ENCODE results near the gene TBL1X.

The TBL1X gene

GRCh38 chrX:9614016-9614415 lies 149.2 kb downstream of the TBL1X start:
- no peak overlapping the region for H3K4me2 ChIP-seq (ENCODE audit: low read length)
- peaks cover 13% of the 10 kb centered on the region for H3K4me1 ChIP-seq (ENCODE audit: low read length)
- no peaks in the 10 kb centered on the region for H3K27me3 ChIP-seq (ENCODE audit: low read depth, low read length)
- no peaks in the 10 kb centered on the region for H3K9me3 ChIP-seq (ENCODE audit: insufficient read depth, low read length)
- peaks cover 22% of the 10 kb centered on the region for H4K20me1 ChIP-seq (ENCODE audit: insufficient read depth, low read length)
- TF ChIP-seq EZH2phosphoT487 (IDR thresholded peaks at IDR 0.05; ENCODE audit: low read depth), result no peak
- TF ChIP-seq CTCF (IDR thresholded peaks at IDR 0.05; ENCODE audit: low read depth, low read length), result no peak
- H3K4me3 ChIP-seq (ENCODE audit: low read length), result no peak overlapping the region
- no peaks in the 10 kb centered on the region for H3K79me2 ChIP-seq (ENCODE audit: low read length)
- H3K27ac ChIP-seq (ENCODE audit: low read length), result no peak overlapping the region
- no peak overlapping the region for H2AFZ ChIP-seq (ENCODE audit: low read depth, low read length)
- H3K9ac ChIP-seq (ENCODE audit: low read length), result no peak overlapping the region
- H3K36me3 ChIP-seq (replicated peaks; ENCODE audit: low read depth, low read length), result no peaks in the 10 kb centered on the region

- H3K36me3 ChIP-seq (replicated peaks; ENCODE audit: low read depth, low read length), result no peaks in the 10 kb centered on the region
- H3K27ac ChIP-seq (ENCODE audit: low read length), result no peak overlapping the region
- H3K79me2 ChIP-seq (ENCODE audit: low read length), result no peaks in the 10 kb centered on the region
- no peaks in the 10 kb centered on the region for H3K27me3 ChIP-seq (ENCODE audit: low read depth, low read length)
- no peak overlapping the region for H3K9ac ChIP-seq (ENCODE audit: low read length)
- no peak overlapping the region for H2AFZ ChIP-seq (ENCODE audit: low read depth, low read length)
- H3K4me1 ChIP-seq (ENCODE audit: low read length), result no peaks in the 10 kb centered on the region
- H3K9me3 ChIP-seq (ENCODE audit: insufficient read depth, low read length), result no peaks in the 10 kb centered on the region
- TF ChIP-seq EZH2phosphoT487 (IDR thresholded peaks at IDR 0.05; ENCODE audit: low read depth) (no peak), CTCF (IDR thresholded peaks at IDR 0.05; ENCODE audit: low read depth, low read length) (no peak)
- no peak overlapping the region for H3K4me2 ChIP-seq (ENCODE audit: low read length)
- no peaks in the 10 kb centered on the region; the same call in 1 of the 2 replicates for H4K20me1 ChIP-seq (ENCODE audit: insufficient read depth, low read length)
- no peak overlapping the region for H3K4me3 ChIP-seq (ENCODE audit: low read length)
These were observed 154.3 kb downstream of the TBL1X start for GRCh38 chrX:9619133-9619532.

GRCh38 chrX:9619581-9619980 lies 154.7 kb downstream of the TBL1X start:
- TF ChIP-seq CTCF (IDR thresholded peaks at IDR 0.05; ENCODE audit: low read depth, low read length), result no peak
- no peak for TF ChIP-seq EZH2phosphoT487 (IDR thresholded peaks at IDR 0.05; ENCODE audit: low read depth)
- no peak overlapping the region for H3K9ac ChIP-seq (ENCODE audit: low read length)
- H4K20me1 ChIP-seq (ENCODE audit: insufficient read depth, low read length), result no peaks in the 10 kb centered on the region; the same call in 1 of the 2 replicates

GRCh38 chrX:9622128-9622527 lies 157.3 kb downstream of the TBL1X start:
- Histone ChIP-seq H3K4me2 (ENCODE audit: low read length) (no peak overlapping the region), H4K20me1 (ENCODE audit: insufficient read depth, low read length) (no peaks in the 10 kb centered on the region; the same call in 1 of the 2 replicates), H3K27me3 (ENCODE audit: low read depth, low read length) (no peaks in the 10 kb centered on the region), H3K79me2 (ENCODE audit: low read length) (no peaks in the 10 kb centered on the region), H3K4me3 (ENCODE audit: low read length) (no peak overlapping the region), H3K4me1 (ENCODE audit: low read length) (no peaks in the 10 kb centered on the region), H3K9ac (ENCODE audit: low read length) (no peak overlapping the region), H3K36me3 (replicated peaks; ENCODE audit: low read depth, low read length) (no peaks in the 10 kb centered on the region), H3K9me3 (ENCODE audit: insufficient read depth, low read length) (no peaks in the 10 kb centered on the region), H2AFZ (ENCODE audit: low read depth, low read length) (no peak overlapping the region), H3K27ac (ENCODE audit: low read length) (no peak overlapping the region)
- no peak for TF ChIP-seq CTCF (IDR thresholded peaks at IDR 0.05; ENCODE audit: low read depth, low read length)
- TF ChIP-seq EZH2phosphoT487 (IDR thresholded peaks at IDR 0.05; ENCODE audit: low read depth), result no peak

More at GRCh38 chrX:9619581-9619980, 154.7 kb downstream of the TBL1X start:
- no peaks in the 10 kb centered on the region for H3K9me3 ChIP-seq (ENCODE audit: insufficient read depth, low read length)
- H3K27me3 ChIP-seq (ENCODE audit: low read depth, low read length), result no peaks in the 10 kb centered on the region
- no peak overlapping the region for H3K4me2 ChIP-seq (ENCODE audit: low read length)
- H3K36me3 ChIP-seq (replicated peaks; ENCODE audit: low read depth, low read length), result no peaks in the 10 kb centered on the region
- H3K79me2 ChIP-seq (ENCODE audit: low read length), result no peaks in the 10 kb centered on the region
- no peaks in the 10 kb centered on the region for H3K4me1 ChIP-seq (ENCODE audit: low read length)
- no peak overlapping the region for H3K27ac ChIP-seq (ENCODE audit: low read length)
- no peak overlapping the region for H2AFZ ChIP-seq (ENCODE audit: low read depth, low read length)
- H3K4me3 ChIP-seq (ENCODE audit: low read length), result no peak overlapping the region
